HG03108 (cell line): ENCODE data around the gene MXRA8.
"Not testable (repeated sequence)": the region's sequence is repeated elsewhere in the genome, so short reads cannot be mapped to it uniquely, and the experiment has no call there.

Experiments
- ATAC-seq: cut with Tn5 transposase; IDR thresholded peaks from one replicate; pipeline ENCODE4 v1.9.1; 2021; ENCODE audit warnings: moderate library complexity; ENCODE audit not compliant: unreplicated experiment

Gene MXRA8

DNA sequence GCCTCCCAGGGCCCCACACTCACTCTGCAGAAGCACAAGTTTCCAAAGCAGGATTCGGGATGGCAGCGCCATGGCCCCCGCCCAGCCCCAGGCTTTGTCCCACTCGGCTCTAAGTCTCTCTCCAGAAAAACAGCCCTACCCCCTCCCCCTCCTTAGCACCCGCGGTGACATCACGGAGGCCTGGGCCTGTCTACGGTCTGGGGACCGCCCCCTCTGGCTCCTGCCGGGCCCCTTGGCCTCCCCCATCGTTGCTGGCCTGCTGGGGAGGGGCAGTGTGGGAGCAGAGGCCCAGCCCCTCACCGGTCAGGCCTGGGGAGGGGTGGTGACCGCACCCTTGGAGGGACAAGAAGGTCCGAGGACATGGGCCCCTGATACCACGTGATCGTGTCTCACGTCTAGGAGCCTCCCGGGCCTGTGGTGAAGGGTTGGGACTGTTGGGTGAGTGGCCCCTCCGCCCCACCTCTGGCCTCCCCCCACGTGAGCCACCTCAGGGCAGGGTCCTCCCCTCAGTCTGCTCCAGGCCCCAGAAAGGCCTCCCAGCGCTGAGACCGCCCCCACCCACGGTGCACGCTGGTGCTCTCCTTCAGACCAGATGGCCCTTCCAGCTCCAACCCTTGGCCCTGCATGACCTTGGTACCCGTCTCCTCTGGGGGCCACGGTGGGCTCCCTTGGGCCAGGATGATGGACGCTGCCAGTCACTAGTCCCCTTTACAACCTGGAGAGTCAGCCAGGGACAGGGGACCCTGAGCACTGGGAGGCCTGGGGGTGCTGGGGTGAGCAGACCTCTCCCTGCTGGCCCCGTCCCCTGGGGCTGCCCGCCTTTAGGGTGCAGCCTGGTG, at the start of gene MXRA8:
Gene MXRA8 (minus strand): TSS at position 123 of the 839 bp plus-strand sequence. CDS start 51 bp downstream, at position 72.
- ATAC-seq: no peak

GRCh38 chr1:1407636-1408318, 49.4 kb upstream of the MXRA8 start:
- ATAC-seq: peak; percentile 6

DNA sequence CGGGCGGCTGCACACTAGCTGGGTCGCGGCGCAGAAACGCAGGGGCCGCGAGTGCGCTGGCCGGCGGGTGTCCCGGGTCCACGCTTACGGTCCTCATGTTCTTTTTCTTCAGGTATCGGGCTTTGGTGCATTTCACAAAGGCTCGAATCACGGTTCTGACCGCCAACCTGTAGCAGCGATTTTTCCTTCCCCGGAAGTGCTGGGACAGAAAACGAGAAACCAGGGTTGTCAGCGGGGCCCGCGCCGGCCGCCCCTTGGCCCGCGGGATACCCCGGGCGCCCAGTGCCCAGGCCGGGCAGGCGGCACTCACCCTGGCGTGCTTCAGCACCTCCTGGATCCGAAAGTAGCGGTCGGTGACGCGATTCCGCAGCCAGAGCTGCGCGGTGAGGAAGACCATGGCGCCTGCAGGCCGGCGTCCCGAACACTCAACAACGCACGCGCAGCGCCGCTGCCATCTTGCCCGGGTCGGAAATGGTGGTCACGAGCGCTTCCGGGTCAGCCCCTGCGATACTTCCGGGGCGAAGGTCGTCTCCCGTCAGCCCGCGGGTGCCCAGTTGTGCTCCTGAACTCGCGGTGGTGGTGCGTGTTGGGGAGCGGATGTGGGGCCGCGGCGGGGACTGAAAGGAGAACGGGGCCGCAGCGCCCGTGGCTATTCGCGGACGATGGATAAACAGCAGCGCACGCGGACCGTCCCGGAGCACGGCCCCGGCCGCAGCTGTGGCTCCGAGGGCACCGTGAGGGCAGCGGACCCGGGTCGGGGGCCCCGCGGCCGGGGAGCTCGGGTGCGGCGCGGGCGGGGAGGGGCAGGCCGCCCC, 48.7 kb upstream of the MXRA8 start, which contains the start of gene MRPL20:
Gene MRPL20 (minus strand): TSS at position 473 of the 815 bp plus-strand sequence. CDS start 76 bp downstream, at position 397.
- peak; percentile 93 for ATAC-seq

GRCh38 chr1:1406101-1406820, 47.9 kb upstream of the MXRA8 start:
- no peak for ATAC-seq

DNA sequence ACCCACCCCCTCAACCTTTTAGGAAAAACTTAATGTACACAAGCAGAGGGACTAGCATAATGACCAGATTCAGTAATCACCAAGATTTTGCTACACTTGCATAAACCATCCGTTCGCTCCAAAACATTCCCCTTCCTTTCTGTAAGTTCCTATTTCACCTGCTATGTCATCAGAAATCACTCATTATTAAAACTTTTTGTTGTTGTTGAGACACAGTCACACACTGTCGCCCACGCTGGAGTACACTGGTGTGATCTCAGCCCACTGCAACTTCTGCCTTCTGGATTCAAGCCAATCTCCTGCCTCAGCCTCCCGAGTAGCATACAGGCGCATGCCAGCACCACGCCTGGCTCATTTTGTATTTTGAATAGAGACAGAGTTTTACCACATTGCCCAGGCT, 45.3 kb upstream of the MXRA8 start:
- ATAC-seq: no peak

GRCh38 chr1:1402901-1403392, 44.6 kb upstream of the MXRA8 start:
- not testable (repeated sequence) for ATAC-seq

DNA sequence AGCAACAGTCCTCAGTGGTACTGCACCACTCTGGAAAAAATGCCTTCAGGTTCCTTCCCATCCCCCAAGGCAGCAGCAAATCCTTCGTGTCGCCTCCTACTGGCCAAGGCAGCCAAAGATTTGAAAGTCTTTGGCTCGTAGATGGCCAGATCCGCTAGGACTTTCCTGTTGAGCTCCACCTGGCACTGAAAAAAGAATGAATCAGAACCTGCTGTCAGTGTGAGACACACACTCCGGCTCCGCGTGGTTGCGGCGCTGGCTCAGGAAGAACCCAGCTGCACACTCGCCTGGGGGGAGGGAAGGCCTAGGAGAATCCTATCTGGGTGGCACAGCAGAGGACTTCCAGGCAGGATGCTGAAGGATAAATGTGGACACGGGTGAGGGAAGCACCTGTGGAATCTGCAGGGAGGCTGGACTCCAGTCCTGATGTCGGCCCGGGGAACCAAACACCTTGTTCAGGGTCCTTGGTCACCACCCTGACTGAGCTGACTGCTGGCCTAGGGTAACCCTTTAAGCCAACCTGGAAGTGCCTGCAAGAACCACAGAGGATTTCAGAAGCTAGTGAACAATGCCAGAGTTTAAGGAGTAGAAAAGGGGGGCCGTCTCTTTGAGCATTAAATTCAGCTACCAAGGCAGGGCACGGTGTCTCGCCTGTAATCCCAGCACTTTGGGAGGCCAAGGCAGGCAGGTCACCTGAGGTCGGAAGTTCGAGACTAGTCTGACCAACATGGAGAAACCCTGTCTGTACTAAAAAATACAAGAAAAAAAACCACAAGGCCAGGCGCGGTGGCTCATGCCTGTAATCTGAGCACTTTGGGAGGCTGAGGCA, 43.9 kb upstream of the MXRA8 start:
- ATAC-seq: no peak

DNA sequence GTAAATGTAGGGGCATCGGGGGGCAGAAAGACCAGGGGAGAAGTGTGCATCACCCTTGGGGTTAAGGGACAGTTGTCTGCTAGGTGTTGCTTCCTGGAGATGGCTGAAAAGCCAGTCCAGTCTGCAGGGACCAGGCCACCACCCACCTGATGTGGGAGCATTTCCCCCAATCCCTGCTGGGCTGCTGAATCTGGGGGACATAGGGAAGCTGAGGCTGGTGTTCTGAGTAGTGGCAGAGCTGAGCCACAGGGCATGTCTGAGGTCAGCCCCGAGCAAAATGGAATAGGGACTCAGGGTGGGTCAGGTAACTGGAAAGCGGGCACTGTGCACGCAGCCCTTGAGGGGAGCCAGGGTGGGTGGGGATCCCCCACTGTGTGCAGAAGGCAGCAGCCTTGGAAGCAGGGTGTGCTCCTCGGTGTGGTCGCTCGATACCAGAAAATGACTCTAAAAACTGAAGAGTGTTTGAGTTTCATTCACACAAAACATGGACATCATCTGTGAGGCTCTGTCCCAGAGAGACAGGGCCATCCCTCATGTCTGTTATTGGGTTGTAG, 43.2 kb upstream of the MXRA8 start:
- ATAC-seq: no peak

DNA sequence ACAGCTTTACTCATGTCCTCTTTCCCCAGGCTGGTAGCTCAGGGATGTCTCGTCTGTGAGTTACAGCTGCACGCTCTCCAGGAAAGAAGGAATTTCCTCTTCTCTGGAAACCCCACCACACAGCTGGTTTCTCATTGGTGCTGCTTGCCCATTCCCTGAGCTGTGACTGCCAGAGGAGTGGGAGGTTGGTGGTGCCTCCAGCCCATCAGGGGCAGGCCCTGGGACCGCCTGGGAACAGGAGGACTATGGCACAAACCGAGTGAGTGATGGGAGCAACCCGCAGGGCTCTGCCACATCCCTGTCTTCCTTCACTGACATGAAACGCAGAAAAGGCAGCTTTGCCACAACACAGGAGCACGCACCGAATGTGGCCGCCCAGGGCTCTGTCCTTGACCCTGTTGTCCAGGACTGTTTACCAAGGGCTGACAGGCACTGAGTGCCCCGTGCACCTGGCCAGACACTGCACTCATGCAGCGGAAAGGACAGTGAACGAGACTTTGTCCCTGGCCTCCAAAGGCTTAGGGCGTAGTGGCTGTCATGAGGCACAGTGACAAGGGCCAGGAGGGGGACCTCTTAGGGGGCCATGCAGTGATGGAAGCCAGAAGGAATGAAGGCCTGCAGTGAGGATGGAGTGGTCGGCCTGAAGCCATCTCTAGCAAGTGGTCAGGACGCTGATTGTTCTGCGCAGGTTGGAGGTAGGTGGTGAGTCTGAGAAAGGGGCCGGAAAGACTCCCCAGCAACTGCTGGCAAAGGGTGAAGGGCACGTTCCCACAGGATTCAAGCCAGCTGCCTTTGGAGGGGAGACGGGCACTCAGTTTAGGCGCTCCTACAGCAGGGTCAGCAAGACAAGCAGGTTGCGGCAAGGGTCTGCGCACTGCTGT, 42.5 kb upstream of the MXRA8 start:
- ATAC-seq: no peak

DNA sequence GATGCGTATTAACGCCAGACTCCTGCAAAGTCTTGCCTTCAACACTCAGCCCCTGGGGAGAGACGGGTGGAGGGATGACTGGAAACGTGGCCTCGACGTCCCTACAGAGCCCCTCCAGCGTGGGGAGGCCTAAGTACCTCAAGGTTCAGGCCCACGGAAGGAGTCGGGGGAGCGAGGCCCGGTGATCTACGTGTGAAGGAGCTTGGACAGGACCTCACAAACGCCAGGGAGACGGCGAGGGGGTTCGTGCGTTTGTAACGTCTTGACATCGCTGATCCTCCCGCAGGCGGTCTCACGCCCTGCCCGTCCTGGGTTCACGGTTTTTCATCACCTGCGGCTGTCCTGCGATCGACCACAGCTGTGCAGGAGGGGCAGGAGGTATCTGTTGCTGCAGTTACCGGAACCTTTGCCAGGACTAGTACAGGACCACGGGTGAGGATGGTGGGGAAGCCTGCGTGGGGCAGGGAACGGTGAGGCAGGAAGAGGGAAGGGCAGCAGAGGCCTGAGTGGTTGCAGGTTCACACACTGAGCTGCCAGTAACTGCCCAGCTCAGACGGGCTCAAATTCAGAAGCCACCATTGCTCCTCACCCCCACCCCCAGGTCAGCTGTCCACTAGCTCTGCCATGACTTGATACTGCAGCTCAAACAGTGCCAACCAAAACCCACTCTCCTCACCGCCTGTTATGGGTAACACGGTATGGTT, 41.7 kb upstream of the MXRA8 start:
- ATAC-seq: no peak

- ATAC-seq: peak; percentile 95
These were observed 41.0 kb upstream of the MXRA8 start, which contains the start of gene CCNL2 for GRCh38 chr1:1399187-1399871. Gene CCNL2 (minus strand): TSS chr1:1399335. CDS start chr1:1399306, 29 bp downstream.

- ATAC-seq: no peak
These were observed 40.4 kb upstream of the MXRA8 start for GRCh38 chr1:1398677-1399186.

DNA sequence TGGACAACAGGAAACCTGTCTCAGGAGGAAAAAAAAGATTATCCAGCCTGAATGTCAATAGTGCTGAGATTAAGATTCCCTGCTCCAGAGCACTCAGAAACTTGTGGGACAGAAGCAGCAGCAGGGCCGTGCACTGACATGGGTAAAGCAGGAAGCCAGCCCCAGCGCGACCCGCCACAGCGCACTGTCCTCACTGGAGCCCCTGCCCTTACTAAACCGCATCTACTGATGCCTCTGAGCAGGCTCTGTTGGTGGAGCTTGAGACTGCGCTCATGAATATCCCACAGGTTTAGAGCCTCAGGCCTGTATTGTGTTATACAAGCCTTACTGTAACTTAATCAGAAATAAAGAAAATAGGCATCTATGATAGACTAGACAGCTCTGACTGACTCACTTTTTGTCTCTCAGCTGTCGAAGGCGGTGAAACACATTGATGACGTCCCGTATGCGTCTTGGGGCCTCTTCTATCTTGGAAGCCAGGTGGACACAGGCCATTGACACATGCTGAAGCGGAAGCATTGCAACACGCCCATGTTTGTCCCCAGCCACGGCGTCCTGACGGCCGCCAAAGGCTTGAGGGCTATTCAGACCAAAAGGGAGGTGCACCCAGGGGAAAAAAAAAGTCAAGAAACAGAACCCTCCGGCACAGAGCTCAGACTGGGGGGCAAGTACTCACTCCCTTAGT, 39.6 kb upstream of the MXRA8 start:
- ATAC-seq: no peak

- ATAC-seq: no peak
These were observed 36.8 kb upstream of the MXRA8 start for GRCh38 chr1:1395166-1395565.

GRCh38 chr1:1394116-1394515, 35.8 kb upstream of the MXRA8 start:
- no peak for ATAC-seq

- ATAC-seq: no peak
These were observed 35.1 kb upstream of the MXRA8 start for GRCh38 chr1:1393428-1393827.
